Middle frontal gyrus (tissue), 1 donor: ENCODE data around the gene ATP11C.

Source experiments
- DNase-seq: peaks from one replicate; pipeline ENCODE4 v3.0.0-alpha.2; 2015; ENCODE audit warnings: low spot score; ENCODE audit errors: extremely low spot score

The ATP11C gene

GRCh38 chrX:139811942-139812629 is 120.8 kb downstream of the ATP11C start:
- DNase-seq = no peak

- no peak for DNase-seq
Measured at GRCh38 chrX:139804482-139804881, 128.4 kb downstream of the ATP11C start.

GRCh38 chrX:139803224-139803623 is 129.6 kb downstream of the ATP11C start:
- DNase-seq = no peak

- DNase-seq = no peak
Measured at GRCh38 chrX:139802048-139802447, 130.8 kb downstream of the ATP11C start.

GRCh38 chrX:139801397-139801813 is 131.4 kb downstream of the ATP11C start:
- DNase-seq = no peak

- DNase-seq = no peak
Measured at GRCh38 chrX:139798701-139799100, 134.2 kb downstream of the ATP11C start.

- no peak for DNase-seq
Measured at GRCh38 chrX:139795196-139795595, 137.7 kb downstream of the ATP11C start.

GRCh38 chrX:139787601-139788000 is 145.3 kb downstream of the ATP11C start:
- DNase-seq = no peak

- no peak for DNase-seq
Measured at GRCh38 chrX:139784807-139785206, 148.0 kb downstream of the ATP11C start.

- no peak for DNase-seq
Measured at GRCh38 chrX:139783959-139784358, 148.9 kb downstream of the ATP11C start.

GRCh38 chrX:139783030-139783429 is 149.8 kb downstream of the ATP11C start:
- no peak for DNase-seq

- DNase-seq = no peak
Measured at GRCh38 chrX:139776599-139776998, 156.3 kb downstream of the ATP11C start.

DNA sequence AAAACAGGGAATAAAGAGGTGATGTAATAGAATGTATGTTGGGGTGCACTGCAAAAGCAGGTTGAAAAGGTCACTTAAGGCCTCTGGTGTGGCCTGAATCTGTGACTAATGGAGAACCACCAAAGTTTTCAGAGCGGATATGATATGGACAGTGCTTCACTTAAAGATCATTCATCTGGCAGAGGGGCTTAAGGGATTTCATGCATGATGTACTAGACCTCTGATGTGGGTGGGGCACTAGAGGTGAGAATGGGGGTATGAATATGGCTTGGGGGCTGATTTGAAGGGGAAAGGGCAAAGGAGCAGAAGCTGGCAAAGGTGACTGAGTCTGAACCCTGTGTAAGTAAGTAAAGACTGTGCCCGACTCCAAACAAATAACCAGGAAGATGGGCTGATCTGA is 162.5 kb downstream of the ATP11C start:
- no peak for DNase-seq

DNA sequence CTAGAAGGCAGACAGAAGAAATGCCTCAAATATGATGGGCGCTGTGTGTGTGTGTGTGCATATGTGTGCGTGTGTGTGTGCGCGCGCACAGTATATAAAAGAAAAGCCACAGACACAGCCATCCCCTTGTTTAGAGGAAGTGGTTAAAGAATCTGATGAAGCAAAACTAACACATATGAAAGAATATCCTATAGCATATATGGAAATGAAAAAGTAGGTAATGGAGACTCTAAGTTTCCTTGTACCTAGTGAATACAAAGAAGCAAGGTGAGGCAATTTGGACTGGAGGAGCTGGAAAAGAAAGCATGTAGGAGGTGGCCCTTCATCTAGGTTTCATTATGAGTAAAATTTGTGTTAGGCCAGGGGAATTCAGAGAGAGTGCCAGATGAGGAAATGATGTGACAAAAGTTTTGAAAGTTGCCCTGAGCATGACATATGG is 166.3 kb downstream of the ATP11C start:
- DNase-seq = no peak

DNA sequence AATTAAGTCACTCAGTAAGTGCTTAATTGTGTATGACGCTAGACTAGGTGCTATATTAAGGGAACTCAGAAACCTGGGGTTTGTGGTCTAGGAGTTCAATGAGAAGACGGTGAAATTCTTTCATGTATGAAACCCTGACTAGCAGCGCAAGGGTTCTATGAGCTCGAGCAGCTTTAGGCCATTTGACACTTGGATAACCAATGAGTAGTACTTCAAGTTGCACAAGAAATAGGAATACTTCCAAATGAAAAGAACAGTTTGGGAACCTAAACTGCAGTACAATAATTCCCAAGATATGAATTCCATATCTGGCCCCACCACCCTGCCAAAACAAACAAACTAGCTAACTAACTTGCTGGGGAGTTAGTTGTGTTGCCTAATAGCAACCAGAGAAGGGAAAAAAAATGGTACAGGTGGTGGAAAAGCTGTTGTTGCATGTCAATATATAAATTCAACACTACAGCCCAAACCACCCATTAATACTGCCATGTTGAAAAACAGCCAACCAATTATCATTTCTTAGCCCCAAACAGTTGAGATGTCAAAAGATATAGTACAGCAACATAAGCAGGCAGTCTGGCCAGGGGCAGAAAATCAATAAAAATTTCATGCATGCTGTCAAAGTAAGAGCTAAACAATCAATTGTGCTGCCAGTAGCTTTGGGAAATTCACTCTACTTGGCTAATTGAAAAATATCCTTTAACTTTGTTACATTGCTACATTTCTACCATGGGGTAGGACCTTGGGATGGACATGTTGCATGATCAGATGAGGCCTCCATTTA is 170.3 kb downstream of the ATP11C start:
- no peak for DNase-seq

DNA sequence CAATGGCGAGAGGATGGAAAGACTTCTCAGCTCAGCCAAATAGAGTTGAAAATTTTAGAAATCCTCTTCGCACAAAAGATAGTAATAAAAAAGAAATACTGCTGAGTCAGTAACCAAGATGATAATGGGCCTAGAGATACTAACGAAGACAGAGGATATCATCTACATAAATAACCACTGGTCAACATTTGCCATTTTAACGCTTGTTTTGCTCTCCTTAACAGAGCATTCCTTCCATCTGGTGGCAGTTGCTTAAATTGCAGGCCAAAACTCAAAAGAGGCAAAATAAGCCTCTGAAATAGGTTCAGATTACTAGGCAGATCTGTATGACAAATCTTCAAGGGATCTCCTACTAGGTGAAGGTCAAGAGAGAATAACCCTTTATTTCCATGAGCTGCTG is 173.2 kb downstream of the ATP11C start:
- DNase-seq = no peak

- no peak for DNase-seq
Measured at GRCh38 chrX:139758809-139759208, 174.0 kb downstream of the ATP11C start.

DNA sequence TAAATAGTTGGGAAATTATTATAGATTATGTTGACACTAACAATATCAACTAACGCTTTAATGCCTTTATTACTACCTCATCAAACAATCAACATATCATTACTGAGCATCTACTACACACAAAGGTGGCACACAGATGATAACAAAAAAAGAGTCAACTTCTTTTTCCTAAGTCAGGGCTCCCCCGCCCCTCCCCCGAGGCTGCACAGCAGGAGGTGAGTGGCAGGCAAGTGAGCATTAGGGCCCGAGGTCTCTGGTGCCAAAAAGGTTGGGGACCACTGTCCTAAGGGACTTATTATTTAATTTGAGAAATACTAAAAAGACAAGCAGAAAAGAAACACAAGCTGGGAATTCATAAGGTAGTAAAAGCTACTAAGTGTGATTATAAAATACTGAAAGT is 174.6 kb downstream of the ATP11C start:
- DNase-seq = no peak

DNA sequence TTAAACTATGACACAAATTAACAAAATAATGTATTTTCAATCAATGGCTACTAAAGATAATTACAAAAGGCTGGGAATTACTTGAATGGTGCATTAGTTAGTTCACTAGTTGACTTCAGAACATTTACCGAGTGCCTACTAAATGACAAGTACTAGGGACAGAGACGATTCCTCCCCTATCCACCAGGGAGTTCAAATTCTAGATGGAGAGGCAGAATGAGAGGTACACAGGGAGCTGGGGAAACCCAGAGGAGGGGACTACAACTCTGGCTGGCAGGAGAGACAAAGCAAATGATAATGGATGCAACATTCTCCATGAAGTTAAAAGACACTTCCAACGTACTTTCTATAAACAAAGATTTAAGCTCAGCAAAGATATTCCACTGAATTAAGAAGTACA is 181.8 kb downstream of the ATP11C start:
- no peak for DNase-seq

- DNase-seq = no peak
Measured at GRCh38 chrX:139750390-139750789, 182.5 kb downstream of the ATP11C start.

DNA sequence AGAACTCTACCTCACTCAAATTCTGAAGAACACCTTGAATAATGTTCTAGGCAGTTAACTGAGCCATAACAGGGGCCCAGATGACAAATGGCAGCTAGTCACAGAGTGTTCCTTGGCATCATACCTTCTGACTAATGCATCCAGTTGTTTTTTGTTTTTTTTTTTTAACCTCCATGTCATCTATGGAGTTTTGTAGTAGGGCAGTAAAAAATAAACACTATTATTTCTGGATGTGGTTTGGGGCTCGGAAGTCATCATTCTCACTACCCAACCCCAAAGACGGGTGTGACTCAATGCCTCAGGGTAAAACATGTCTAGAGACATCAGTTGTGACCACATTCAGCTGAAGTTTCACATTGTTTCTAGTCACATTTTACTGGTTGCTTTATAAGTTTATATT is 193.7 kb downstream of the ATP11C start:
- DNase-seq = no peak

DNA sequence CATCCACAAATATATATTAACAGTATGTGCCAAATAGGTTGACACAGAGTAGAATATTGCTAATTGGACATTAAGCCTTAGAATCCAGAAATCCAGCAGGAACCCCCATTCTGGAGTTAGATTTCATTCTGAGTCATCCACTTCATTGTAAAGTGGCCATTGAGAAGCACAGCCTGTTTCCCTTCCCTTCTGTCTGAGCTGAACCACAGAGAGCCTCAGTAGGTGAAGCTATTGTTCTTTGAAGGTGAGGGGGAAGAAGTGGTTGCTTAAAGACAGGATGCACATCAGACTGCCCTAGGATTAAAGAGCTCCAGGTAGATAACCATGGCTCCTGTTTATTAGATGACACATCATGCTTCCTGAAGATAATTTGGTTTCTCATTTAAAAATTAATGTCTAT is 194.3 kb downstream of the ATP11C start:
- no peak for DNase-seq

GRCh38 chrX:139736151-139736550 is 196.7 kb downstream of the ATP11C start:
- no peak for DNase-seq
